GM18517 (cell line): Measurements from ENCODE around the gene SRPK2.

Source experiments
- ATAC-seq: cut with Tn5 transposase; IDR thresholded peaks from one replicate; pipeline ENCODE4 v1.9.1; 2021; ENCODE audit warnings: mild to moderate bottlenecking, moderate library complexity; ENCODE audit not compliant: unreplicated experiment

The SRPK2 gene

GRCh38 chr7:105107458-105107857 lies 281.3 kb downstream of the SRPK2 start:
- ATAC-seq, result no peak

GRCh38 chr7:105106473-105106872 lies 282.2 kb downstream of the SRPK2 start:
- ATAC-seq, result no peak

GRCh38 chr7:105105579-105105978 lies 283.1 kb downstream of the SRPK2 start:
- ATAC-seq, result no peak

- no peak for ATAC-seq
Measured at GRCh38 chr7:105102557-105103352, 286.0 kb downstream of the SRPK2 start.

- peak; percentile 57 for ATAC-seq
Measured at GRCh38 chr7:105101864-105102263, 286.9 kb downstream of the SRPK2 start.

- peak; percentile 60 for ATAC-seq
Measured at GRCh38 chr7:105098863-105099515, 289.7 kb downstream of the SRPK2 start.

- no peak for ATAC-seq
Measured at GRCh38 chr7:105097619-105098018, 291.1 kb downstream of the SRPK2 start.

GRCh38 chr7:105096306-105096705 lies 292.4 kb downstream of the SRPK2 start:
- no peak for ATAC-seq

- no peak for ATAC-seq
Measured at GRCh38 chr7:105094966-105095365, 293.8 kb downstream of the SRPK2 start.

GRCh38 chr7:105088456-105088855 lies 300.3 kb downstream of the SRPK2 start:
- no peak for ATAC-seq

- ATAC-seq, result no peak
Measured at GRCh38 chr7:105087981-105088380, 300.7 kb downstream of the SRPK2 start.

- ATAC-seq, result no peak
Measured at GRCh38 chr7:105086850-105087249, 301.9 kb downstream of the SRPK2 start.

- ATAC-seq, result no peak
Measured at GRCh38 chr7:105084581-105084980, 304.1 kb downstream of the SRPK2 start.

GRCh38 chr7:105079348-105079747 lies 309.4 kb downstream of the SRPK2 start:
- ATAC-seq, result no peak

GRCh38 chr7:105073143-105073542 lies 315.6 kb downstream of the SRPK2 start:
- ATAC-seq, result no peak

- no peak for ATAC-seq
Measured at GRCh38 chr7:105068886-105069285, 319.8 kb downstream of the SRPK2 start.

- ATAC-seq, result no peak
Measured at GRCh38 chr7:105067691-105068090, 321.0 kb downstream of the SRPK2 start.
